HUES48 (cell line): ENCODE results near the gene TCF12.

Experiments used
- H3K27ac ChIP-seq: one replicate; pipeline ENCODE4 v1.7.0; 2013; ENCODE audit warnings: low read depth, low read length, inconsistent platforms
- H3K27me3 ChIP-seq: 2 replicates; pipeline ENCODE4 v1.6.1; 2013; ENCODE audit warnings: mild to moderate bottlenecking, low read length; ENCODE audit not compliant: control insufficient read depth, insufficient read depth
- H3K36me3 ChIP-seq: 2 replicates; pipeline ENCODE4 v1.6.1; 2013; ENCODE audit warnings: low read length; ENCODE audit not compliant: control insufficient read depth, insufficient read depth
- H3K4me1 ChIP-seq: 2 replicates; pipeline ENCODE4 v1.6.1; 2013; ENCODE audit warnings: mild to moderate bottlenecking, low read length; ENCODE audit not compliant: control insufficient read depth, insufficient read depth
- H3K4me3 ChIP-seq: 2 replicates; pipeline ENCODE4 v1.5.1; 2013; ENCODE audit warnings: mild to moderate bottlenecking, low read depth, low read length
- H3K9ac ChIP-seq: 2 replicates; pipeline ENCODE4 v1.6.1; 2013; ENCODE audit warnings: mild to moderate bottlenecking, low read depth, low read length, moderate library complexity
- H3K9me3 ChIP-seq: 2 replicates; pipeline ENCODE4 v1.6.1; 2013; ENCODE audit warnings: low read length; ENCODE audit not compliant: control insufficient read depth, insufficient read depth

Gene TCF12

DNA sequence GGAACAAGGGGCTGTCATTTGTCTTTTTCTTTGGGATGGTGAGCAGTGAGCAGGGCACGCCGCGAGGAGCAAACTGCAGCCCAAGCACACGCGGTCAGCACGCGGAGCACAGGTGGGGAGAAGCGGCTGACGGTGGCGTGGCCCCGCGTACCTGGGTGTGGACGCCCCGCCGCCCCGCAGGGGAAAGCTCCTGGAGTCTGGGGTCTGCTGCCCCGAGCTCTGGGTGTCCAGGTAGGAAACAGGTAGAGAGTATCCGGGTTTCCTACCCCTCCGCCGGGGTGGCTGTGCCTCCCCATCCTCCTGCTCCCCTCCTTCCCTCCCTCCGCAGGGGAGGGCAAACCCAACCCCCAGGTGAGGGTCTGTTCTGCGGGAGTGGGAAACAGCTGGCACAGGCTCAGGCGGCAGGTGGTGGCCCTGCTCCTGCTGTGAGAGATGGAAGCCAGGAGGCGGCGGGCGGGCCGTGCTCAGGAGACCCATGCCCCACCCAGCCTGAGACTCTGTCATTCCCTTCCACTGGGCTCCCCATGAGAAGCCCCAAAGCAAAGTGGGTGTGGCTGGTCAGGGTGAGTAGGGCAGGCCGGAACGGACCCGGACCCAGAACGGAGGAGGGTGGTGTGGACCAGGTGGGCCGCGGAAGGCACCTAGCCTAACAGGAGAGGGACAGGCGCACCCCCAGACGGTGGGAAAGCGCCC lies 400.9 kb downstream of the TCF12 start:
- H3K9me3 ChIP-seq: no peaks in the 10 kb centered on the region
- H3K4me3 ChIP-seq: no peak overlapping the region
- H3K9ac ChIP-seq: no peak overlapping the region
- H3K27me3 ChIP-seq: no peaks in the 10 kb centered on the region
- no peak overlapping the region for H3K27ac ChIP-seq
- no peaks in the 10 kb centered on the region for H3K36me3 ChIP-seq
- H3K4me1 ChIP-seq: peaks cover 11% of the 10 kb centered on the region; the same call in 1 of the 2 replicates

DNA sequence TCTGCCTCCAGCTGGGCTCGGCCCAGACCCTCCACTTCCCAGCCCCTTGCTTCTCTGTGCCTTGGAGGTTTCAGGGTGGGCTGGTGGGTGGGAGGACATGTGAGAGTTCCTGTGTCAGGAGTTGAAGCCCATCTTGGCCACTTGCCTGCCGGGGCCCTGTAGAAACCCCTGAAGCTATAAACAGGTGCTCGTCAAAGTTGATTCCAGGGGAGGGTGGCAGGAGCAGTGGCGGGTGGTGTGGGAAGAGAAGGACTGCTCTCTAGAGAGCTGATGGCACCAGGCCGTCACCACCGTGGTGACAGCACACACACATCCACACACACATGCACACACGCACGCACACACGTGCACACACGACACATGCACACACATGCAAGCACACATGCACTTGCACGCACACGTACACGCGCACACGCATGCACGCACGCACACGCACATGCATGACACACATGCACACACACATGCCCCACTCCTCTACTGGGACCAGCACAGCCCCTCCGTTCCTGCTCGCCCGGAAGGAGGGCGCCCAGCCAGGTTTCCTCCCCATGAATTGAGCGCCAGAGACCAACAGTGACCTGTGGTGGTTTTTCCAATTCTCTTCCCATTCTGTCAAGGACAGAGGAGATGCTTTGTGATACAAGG lies 401.6 kb downstream of the TCF12 start:
- Histone ChIP-seq H3K36me3 (no peaks in the 10 kb centered on the region), H3K27ac (no peak overlapping the region), H3K27me3 (no peaks in the 10 kb centered on the region), H3K4me1 (peaks cover 11% of the 10 kb centered on the region; the same call in 1 of the 2 replicates), H3K9me3 (no peaks in the 10 kb centered on the region), H3K9ac (no peak overlapping the region), H3K4me3 (no peak overlapping the region)

DNA sequence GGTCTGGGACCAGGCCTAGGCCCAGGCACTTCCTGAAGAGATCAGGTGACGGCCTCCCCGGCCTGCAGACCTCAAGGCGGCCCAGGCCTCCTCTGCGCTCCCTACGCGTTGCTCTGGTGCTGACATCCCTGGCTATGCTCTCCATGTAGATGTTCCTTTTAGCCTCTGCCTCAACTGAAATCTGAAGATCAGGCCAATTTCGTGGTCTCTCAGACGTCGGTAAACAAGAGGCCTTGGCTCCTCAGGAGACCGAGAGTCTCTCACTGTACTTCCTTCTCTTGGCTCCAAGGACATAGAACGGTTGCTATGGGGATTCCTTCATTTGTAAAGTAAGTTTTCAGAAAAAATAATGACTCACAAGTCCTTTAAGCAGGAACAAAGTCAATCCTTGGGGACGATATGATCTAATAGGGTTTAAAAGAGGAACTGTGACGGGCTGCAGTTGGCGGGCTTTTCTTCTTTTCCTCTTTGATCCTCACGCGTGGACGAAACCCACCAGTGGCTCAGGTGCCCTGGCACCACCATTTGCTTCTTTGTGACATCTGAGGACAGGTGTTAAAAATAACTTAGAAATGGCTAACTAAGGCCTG lies 402.3 kb downstream of the TCF12 start:
- H3K27ac ChIP-seq: no peak overlapping the region
- H3K9ac ChIP-seq: no peak overlapping the region

DNA sequence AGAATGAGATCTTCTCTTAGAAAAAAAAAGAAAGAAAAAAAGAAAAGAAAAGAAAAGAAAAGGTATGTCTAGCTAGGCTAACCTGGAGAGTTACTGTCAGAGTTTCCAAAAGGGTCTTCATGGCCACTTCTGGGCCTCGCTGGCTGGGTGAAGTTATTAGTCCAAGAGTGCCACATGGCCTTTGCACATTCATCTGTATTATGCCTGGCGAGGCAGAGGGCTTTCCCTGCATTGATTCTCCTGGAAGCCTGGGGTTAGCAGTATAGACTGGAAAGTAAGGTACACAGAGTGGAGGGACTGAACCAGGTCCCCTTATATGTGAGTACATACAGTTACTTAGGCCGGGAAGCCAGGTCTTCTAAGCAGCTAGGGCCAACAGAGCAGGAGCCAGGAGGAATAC lies 403.0 kb downstream of the TCF12 start:
- no peak overlapping the region for H3K9ac ChIP-seq
- no peak overlapping the region for H3K27ac ChIP-seq
- H3K27me3 ChIP-seq: no peaks in the 10 kb centered on the region
- peaks cover 11% of the 10 kb centered on the region; the same call in 1 of the 2 replicates for H3K4me1 ChIP-seq
- H3K36me3 ChIP-seq: no peaks in the 10 kb centered on the region
- H3K4me3 ChIP-seq: no peak overlapping the region
- no peaks in the 10 kb centered on the region for H3K9me3 ChIP-seq

More for the DNA sequence above, 402.3 kb downstream of the TCF12 start:
- Histone ChIP-seq H3K36me3 (no peaks in the 10 kb centered on the region), H3K4me1 (peaks cover 11% of the 10 kb centered on the region; the same call in 1 of the 2 replicates), H3K4me3 (no peak overlapping the region), H3K9me3 (no peaks in the 10 kb centered on the region), H3K27me3 (no peaks in the 10 kb centered on the region)

DNA sequence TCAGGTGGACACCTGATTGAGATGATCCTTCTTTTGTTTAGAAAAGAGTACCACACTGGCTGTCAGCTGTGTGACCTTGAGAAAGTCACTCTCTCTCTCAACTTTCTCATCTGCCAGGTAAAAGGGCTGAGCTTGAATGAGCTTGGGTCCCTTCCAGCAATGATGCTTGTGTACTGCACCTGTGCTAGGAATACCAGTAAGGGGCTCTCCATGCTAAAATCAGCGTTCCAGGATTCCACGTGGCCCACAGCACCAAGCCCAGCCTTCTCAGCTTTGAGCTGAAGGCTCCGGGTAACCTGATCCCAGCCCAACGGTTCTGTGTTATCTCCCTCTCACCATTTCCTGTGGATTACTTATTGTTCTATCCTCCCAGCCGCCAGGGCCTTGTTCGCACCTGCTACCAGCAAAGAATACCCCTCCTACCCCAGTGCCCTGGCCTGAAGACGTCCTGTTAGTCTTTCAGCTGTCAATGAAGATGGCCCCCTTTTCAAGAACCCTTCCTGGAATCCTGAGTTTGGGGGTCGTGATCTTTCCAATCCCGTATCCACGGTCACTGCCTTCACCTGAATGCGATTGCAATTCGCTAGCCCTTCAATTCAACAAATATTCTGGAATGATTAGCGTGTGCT lies 403.6 kb downstream of the TCF12 start:
- Histone ChIP-seq H3K27ac (no peak overlapping the region), H3K9me3 (no peaks in the 10 kb centered on the region), H3K27me3 (no peaks in the 10 kb centered on the region), H3K4me3 (no peak overlapping the region), H3K36me3 (no peaks in the 10 kb centered on the region), H3K4me1 (peaks cover 11% of the 10 kb centered on the region; the same call in 1 of the 2 replicates), H3K9ac (no peak overlapping the region)

DNA sequence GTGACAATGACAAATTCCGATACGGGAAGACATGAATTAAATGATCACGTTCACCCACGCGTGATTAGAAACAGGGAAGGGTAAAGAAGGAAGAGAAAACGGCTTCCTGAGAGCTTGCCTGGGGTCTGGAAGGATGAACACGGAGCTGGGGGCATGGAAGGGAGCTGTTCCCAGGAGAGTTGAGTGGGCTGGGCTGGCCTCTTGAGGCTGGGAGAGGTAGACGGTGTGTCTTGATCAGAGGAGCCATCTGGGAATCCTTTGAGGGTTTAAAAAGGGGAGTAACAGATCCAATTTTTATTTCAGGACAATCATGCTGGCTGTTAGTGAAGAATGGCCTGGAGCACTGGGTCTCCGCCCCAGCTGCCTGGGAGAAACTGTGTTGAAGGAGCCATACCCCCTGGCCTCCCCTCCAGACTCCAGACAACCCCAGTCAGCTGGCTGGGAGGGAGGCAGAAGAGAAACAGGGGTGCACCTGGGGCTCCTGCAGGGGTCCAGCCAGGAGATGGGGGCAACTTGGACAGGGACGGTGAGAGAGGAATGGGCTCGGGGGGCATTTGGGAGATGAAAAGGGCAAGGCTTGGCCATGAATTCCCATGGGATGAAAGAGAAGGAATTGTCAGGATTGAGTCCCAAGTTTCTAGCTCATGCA lies 404.3 kb downstream of the TCF12 start:
- H3K27ac ChIP-seq: no peak overlapping the region
- no peak overlapping the region for H3K4me3 ChIP-seq
- no peaks in the 10 kb centered on the region for H3K36me3 ChIP-seq
- peaks cover 11% of the 10 kb centered on the region; the same call in 1 of the 2 replicates for H3K4me1 ChIP-seq
- no peaks in the 10 kb centered on the region for H3K9me3 ChIP-seq
- no peaks in the 10 kb centered on the region for H3K27me3 ChIP-seq
- H3K9ac ChIP-seq: no peak overlapping the region

DNA sequence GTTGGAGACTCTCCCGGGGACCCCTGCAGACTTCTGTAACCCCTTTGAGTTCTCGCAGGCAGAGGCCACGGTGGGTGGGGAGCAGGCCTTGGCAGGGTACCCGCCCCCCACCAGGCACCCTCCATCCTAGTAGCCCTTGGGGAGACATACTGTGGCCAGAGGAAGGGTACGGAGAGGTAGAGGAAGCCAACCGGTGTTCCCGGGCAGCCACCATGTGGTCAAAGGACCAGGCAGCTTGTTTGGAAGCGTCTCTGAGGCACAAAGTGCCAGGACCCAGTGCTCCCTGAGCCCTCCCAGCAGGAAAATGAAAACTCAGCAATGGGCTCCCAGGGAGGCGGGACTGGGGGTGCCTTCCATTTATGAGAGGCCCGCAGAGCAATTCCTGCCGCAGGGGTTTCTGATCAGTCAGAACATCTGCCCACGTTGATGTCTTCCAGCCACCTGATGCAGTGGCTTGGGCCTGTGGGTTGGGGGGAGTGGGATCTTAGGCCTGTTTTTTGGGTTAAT lies 404.9 kb downstream of the TCF12 start:
- no peak overlapping the region for H3K9ac ChIP-seq
- H3K36me3 ChIP-seq: no peaks in the 10 kb centered on the region
- H3K27ac ChIP-seq: no peak overlapping the region
- H3K4me3 ChIP-seq: no peak overlapping the region
- H3K9me3 ChIP-seq: no peaks in the 10 kb centered on the region
- no peaks in the 10 kb centered on the region for H3K27me3 ChIP-seq
- H3K4me1 ChIP-seq: peaks cover 11% of the 10 kb centered on the region; the same call in 1 of the 2 replicates

DNA sequence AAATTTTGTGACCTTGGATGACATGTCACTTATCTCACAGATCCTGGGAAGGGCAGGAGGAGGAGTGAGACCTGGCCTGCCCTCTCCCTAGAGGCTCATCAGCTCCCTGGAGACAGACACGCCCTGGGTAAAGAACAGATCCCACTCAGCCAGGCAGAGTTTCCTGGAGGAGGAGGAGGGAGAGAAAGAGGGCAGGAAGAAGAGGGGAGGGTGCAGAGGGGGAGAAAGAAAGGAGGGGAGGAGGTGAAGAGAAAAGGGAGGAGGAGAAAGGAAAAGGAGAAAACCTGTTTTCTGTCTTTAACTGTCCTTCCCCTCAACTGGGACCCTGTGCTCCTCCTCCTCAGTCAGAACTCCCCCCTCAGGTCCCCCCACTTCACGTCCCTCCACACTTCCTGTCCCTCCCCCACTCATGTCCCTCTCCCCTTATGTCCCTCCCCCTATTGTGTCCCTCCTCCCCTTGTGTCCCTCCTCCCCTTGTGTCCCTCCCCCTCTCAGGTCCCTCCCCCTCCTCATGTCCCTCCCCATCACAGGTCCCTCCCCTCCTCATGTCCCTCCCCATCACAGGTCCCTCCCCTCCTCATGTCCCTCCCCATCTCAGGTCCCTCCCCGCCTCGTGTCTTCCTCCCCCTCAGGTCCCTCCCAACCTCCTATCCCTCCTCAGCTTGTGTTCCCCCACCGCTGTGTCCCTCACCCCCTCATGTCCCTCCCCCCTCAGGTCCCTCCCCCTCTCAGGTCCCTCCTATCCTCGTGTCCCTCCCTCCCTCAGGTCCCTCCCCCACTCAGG lies 405.6 kb downstream of the TCF12 start:
- H3K4me3 ChIP-seq: no peak overlapping the region
- no peaks in the 10 kb centered on the region for H3K9me3 ChIP-seq
- H3K9ac ChIP-seq: no peak overlapping the region
- H3K27me3 ChIP-seq: no peaks in the 10 kb centered on the region
- no peaks in the 10 kb centered on the region for H3K36me3 ChIP-seq
- peaks cover 11% of the 10 kb centered on the region; the same call in 1 of the 2 replicates for H3K4me1 ChIP-seq
- H3K27ac ChIP-seq: no peak overlapping the region

DNA sequence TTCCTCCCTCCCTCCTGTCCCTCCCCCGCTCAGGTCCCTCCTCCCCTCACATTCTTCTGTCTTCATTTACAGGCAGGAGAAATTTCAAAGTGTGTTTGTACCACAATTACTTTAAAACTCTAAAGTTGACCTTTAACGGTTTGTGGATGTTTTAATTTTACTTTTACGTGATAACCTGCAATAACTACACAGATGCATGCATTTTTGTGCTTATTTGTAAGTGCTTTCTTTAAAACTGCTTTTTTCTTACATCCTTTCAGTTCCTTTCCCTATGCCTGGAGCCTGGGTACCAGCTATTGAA lies 406.1 kb downstream of the TCF12 start:
- Histone ChIP-seq H3K36me3 (no peaks in the 10 kb centered on the region), H3K27ac (no peak overlapping the region), H3K9ac (no peak overlapping the region), H3K9me3 (no peaks in the 10 kb centered on the region), H3K4me3 (no peak overlapping the region), H3K4me1 (peaks cover 11% of the 10 kb centered on the region; the same call in 1 of the 2 replicates), H3K27me3 (no peaks in the 10 kb centered on the region)
